Activated B cell treated with CpG ODN at 0.5 μM for 24 hours (primary cell): ENCODE data around the gene MYBL2. TPM values are rescaled to one million over a fixed set of nuclear protein-coding genes. Genes with fewer than 3 reads are reported as not detected.
"Not testable (repeated sequence)": the region's sequence is repeated elsewhere in the genome, so short reads cannot be mapped to it uniquely, and the experiment has no call there.

Experiments used
- ATAC-seq: fragments of 200-7000 bp; cut with Tn5 transposase; one replicate; pipeline ENCODE4 v1.10.0; 2021; ENCODE audit warnings: low read depth, mild to moderate bottlenecking, moderate library complexity
- CTCF ChIA-PET: fragments of 350-600 bp; sonication (Branson Sonifier 250); formaldehyde crosslinking; loops from one replicate; lab custom pipeline; 2021; ENCODE audit warnings: antibody characterized with exemption; lab: Charles Lee
- POLR2A ChIA-PET: fragments of 350-600 bp; sonication (Branson Sonifier 250); formaldehyde crosslinking; loops from one replicate; lab custom pipeline; 2021; ENCODE audit warnings: antibody characterized with exemption; lab: Charles Lee
- DNase-seq: peaks from one replicate; pipeline ENCODE4 v3.0.0; 2022
- H3K27ac Mint-ChIP-seq: one replicate; pipeline ENCODE4 v1.8.0; 2020; ENCODE audit warnings: mixed read lengths
- H3K27me3 Mint-ChIP-seq: one replicate; pipeline ENCODE4 v1.8.0; 2021; ENCODE audit warnings: mixed read lengths
- H3K36me3 Mint-ChIP-seq: one replicate; pipeline ENCODE4 v1.8.0; 2021; ENCODE audit warnings: low read depth, mixed read lengths
- H3K4me1 Mint-ChIP-seq: one replicate; pipeline ENCODE4 v1.8.0; 2021; ENCODE audit warnings: mixed read lengths
- H3K4me3 Mint-ChIP-seq: one replicate; pipeline ENCODE4 v1.8.0; 2020; ENCODE audit warnings: mild to moderate bottlenecking, mixed read lengths
- H3K9me3 Mint-ChIP-seq: one replicate; pipeline ENCODE4 v1.8.0; 2020; ENCODE audit warnings: mixed read lengths
- CTCF ChIP-seq: fragments of 200-600 bp; IDR thresholded peaks from one replicate; pipeline ENCODE4 v1.8.0; 2022; ENCODE audit warnings: antibody characterized with exemption, mild to moderate bottlenecking
- intact Hi-C: fragments of 100-400 bp; cut with micrococcal nuclease; formaldehyde crosslinking; loops from one replicate; pipeline ENCODE4 v1.15.1; 2024
- total RNA-seq: library from RNA; stranded (reverse); gene quantifications from 2 replicates; pipeline ENCODE4 v1.2.3, GENCODE V29; 2022

Gene MYBL2
- total RNA-seq, 1 donor from 2014 or later, result 102 TPM

- ATAC-seq, result no peak
- intact Hi-C loops, result no loop called here
- TF ChIP-seq CTCF, result no peak
- no peak for DNase-seq
- Mint-ChIP-seq H3K9me3 (no peaks in the 10 kb centered on the region), H3K27ac (no peak overlapping the region), H3K4me1 (peaks cover 15% of the 10 kb centered on the region), H3K4me3 (no peak overlapping the region), H3K36me3 (peaks cover 4% of the 10 kb centered on the region), H3K27me3 (no peaks in the 10 kb centered on the region)
- ChIA-PET POLR2A (no interaction called here), CTCF (no interaction called here)
Observed at GRCh38 chr20:43653966-43654365, 12.9 kb upstream of the MYBL2 start.

GRCh38 chr20:43655176-43655575 is 11.7 kb upstream of the MYBL2 start:
- ATAC-seq, intact Hi-C loops, H3K4me3 Mint-ChIP-seq, H3K27me3 Mint-ChIP-seq, H3K9me3 Mint-ChIP-seq, H3K27ac Mint-ChIP-seq, CTCF ChIA-PET, H3K36me3 Mint-ChIP-seq, DNase-seq: not testable (repeated sequence)
- POLR2A ChIA-PET, result interaction anchor here (0.7 kb wide), 1 partner anchor 12 kb away, joined by 12 read pairs; no protein-coding TSS in a partner anchor
- H3K4me1 Mint-ChIP-seq, result peaks cover 15% of the 10 kb centered on the region

- Mint-ChIP-seq H3K27ac (peak overlapping the region; percentile 94), H3K36me3 (peaks cover 4% of the 10 kb centered on the region), H3K4me3 (peak overlapping the region; percentile 94), H3K4me1 (peaks cover 15% of the 10 kb centered on the region), H3K9me3 (no peaks in the 10 kb centered on the region), H3K27me3 (no peaks in the 10 kb centered on the region)
- POLR2A ChIA-PET, result interaction anchor here (0.6 kb wide), 1 partner anchor 1254 kb away, joined by 7 read pairs; the partner anchor contains the start of gene PABPC1L
- TF ChIP-seq CTCF, result no peak
- intact Hi-C loops, result no loop called here
- no peak for ATAC-seq
- no peak for DNase-seq
- CTCF ChIA-PET, result no interaction called here
Observed at GRCh38 chr20:43655937-43656336, 11.0 kb upstream of the MYBL2 start.

- ChIA-PET CTCF (no interaction called here), POLR2A (interaction anchor here (0.7 kb wide), 1 partner anchor 28 kb away, joined by 3 read pairs; no protein-coding TSS in a partner anchor)
- TF ChIP-seq CTCF, result no peak
- H3K4me1 Mint-ChIP-seq, result peaks cover 15% of the 10 kb centered on the region
- peaks cover 4% of the 10 kb centered on the region for H3K36me3 Mint-ChIP-seq
- H3K27me3 Mint-ChIP-seq, result no peaks in the 10 kb centered on the region
- DNase-seq (no peak), ATAC-seq (peak; percentile 5)
- H3K9me3 Mint-ChIP-seq, result no peaks in the 10 kb centered on the region
- H3K4me3 Mint-ChIP-seq, result peak overlapping the region; percentile 94
- peak overlapping the region; percentile 94 for H3K27ac Mint-ChIP-seq
- intact Hi-C loops, result no loop called here
Observed at GRCh38 chr20:43658069-43658722, 8.7 kb upstream of the MYBL2 start.

GRCh38 chr20:43658723-43659419 is 8.0 kb upstream of the MYBL2 start:
- Mint-ChIP-seq H3K27ac (no peak overlapping the region), H3K27me3 (no peaks in the 10 kb centered on the region), H3K36me3 (peaks cover 4% of the 10 kb centered on the region), H3K4me1 (peaks cover 19% of the 10 kb centered on the region), H3K9me3 (no peaks in the 10 kb centered on the region), H3K4me3 (no peak overlapping the region)
- DNase-seq (no peak), ATAC-seq (no peak)
- TF ChIP-seq CTCF, result no peak
- ChIA-PET POLR2A (interaction anchor here (0.6 to 1.0 kb wide), 5 partner anchors 11 to 730 kb away, joined by 3 read pairs; no protein-coding TSS in a partner anchor), CTCF (no interaction called here)
- intact Hi-C loops, result no loop called here
